ENCODE measurements around the gene VPS72. TPM values are rescaled to one million over a fixed set of nuclear protein-coding genes. Genes with fewer than 3 reads are reported as not detected.

VPS72 gene
- polyA plus RNA-seq, 1 of the 3 experiments (the other 2 are of a cell fraction): 80.2 TPM

DNA sequence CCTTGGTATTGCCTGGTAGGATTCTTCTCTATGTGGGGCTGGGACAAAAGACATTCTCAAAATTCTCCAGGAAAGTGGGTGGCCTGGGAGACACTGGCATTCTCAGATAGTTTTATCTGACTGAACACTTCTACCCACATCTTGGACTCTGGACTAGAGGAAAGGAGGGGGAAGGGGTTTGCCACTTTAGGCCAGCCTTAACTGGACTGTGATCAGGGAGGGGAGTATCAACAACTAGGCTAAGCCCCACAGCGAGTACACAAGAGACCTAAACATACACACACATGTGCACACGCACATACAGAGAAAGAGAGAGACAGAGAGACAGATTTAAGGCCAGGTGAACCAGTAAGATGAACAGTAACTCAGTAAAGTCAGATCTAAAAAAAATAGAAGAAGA is 42.3 kb downstream of the VPS72 start:
- Histone ChIP-seq H3K9me2 (no peaks in the 10 kb centered on the region), H3K27ac (ENCODE audit: low read depth in 2 of 2, low read length in 1 of 2) (no peak overlapping the region), H2AFZ (ENCODE audit: low read depth) (no peak overlapping the region), H3K4me2 (no peak overlapping the region; the same call in 1 of the 2 replicates), H3F3A (replicated peaks; ENCODE audit: insufficient read depth) (no peaks in the 10 kb centered on the region), H3K27me3 (ENCODE audit: insufficient read depth) (no peaks in the 10 kb centered on the region), H3K79me2 (ENCODE audit: insufficient read depth) (no peaks in the 10 kb centered on the region), H3K4me3 (ENCODE audit: low read depth in 2 of 2, low read length in 1 of 2) (no peak overlapping the region), H3K4me1 (ENCODE audit: control insufficient read depth in 1 of 2, insufficient read depth in 2 of 2, low read depth in 1 of 2, low read length in 1 of 2) (peaks cover 0 to 21% of the 10 kb centered on the region in 2 experiments; a peak in 1 of 4 replicates), H3K9ac (no peak overlapping the region), H3K9me3 (no peaks in the 10 kb centered on the region), H3K36me3 (replicated peaks in 1 of 2; ENCODE audit: control insufficient read depth in 1 of 2, insufficient read depth in 2 of 2, low read length in 1 of 2) (no peaks in the 10 kb centered on the region), H4K20me1 (ENCODE audit: insufficient read depth) (no peaks in the 10 kb centered on the region)
- POLR2A ChIA-PET: no interaction called here
- CTCF ChIA-PET: interaction anchor here (2.1 to 6.8 kb wide), 2 partner anchors 8 to 48 kb away, joined by 12 to 40 read pairs; partner anchors contain the start of gene TNFAIP8L2
- 100% methylated on average over 2 of the region's 2 CpGs for WGBS (ENCODE audit: low lambda C conversion rate)
- no peak for DNase-seq
- no peak for TF ChIP-seq YY1 (IDR thresholded peaks at IDR 0.05; ENCODE audit: low read depth)
- no peak for TF ChIP-seq GATA2 (CRISPR knock-in tag; IDR thresholded peaks at IDR 0.05)
- TF ChIP-seq RFX5 (IDR thresholded peaks at IDR 0.05; ENCODE audit: low read length): no peak
- TF ChIP-seq REST (IDR thresholded peaks at IDR 0.05; ENCODE audit: low read depth, low read length): no peak
- no peak for TF ChIP-seq ZBTB33 (IDR thresholded peaks at IDR 0.05; ENCODE audit: borderline replicate concordance, low read depth)
- no peak for TF ChIP-seq TEAD4 (IDR thresholded peaks at IDR 0.05; ENCODE audit: borderline replicate concordance, insufficient read depth)
- TF ChIP-seq USF2 (IDR thresholded peaks at IDR 0.05; ENCODE audit: borderline replicate concordance, low read depth, low read length): no peak
- TF ChIP-seq SIN3A (IDR thresholded peaks at IDR 0.05; ENCODE audit: borderline replicate concordance, low read depth, low read length): no peak
- TF ChIP-seq FOXJ3 (CRISPR knock-in tag; IDR thresholded peaks at IDR 0.05): no peak
- TF ChIP-seq FOXM1 (IDR thresholded peaks at IDR 0.05; ENCODE audit: low read depth): no peak
- TF ChIP-seq GABPA (IDR thresholded peaks at IDR 0.05; ENCODE audit: low read depth): no peak
- TF ChIP-seq RXRA (IDR thresholded peaks at IDR 0.05; ENCODE audit: borderline replicate concordance, low read depth): no peak
- TF ChIP-seq FOSL2 (IDR thresholded peaks at IDR 0.05; ENCODE audit: borderline replicate concordance, low read depth): no peak
- TF ChIP-seq EZH2phosphoT487 (IDR thresholded peaks at IDR 0.05; ENCODE audit: borderline replicate concordance, low read depth): no peak
- TF ChIP-seq, protein P1, sequence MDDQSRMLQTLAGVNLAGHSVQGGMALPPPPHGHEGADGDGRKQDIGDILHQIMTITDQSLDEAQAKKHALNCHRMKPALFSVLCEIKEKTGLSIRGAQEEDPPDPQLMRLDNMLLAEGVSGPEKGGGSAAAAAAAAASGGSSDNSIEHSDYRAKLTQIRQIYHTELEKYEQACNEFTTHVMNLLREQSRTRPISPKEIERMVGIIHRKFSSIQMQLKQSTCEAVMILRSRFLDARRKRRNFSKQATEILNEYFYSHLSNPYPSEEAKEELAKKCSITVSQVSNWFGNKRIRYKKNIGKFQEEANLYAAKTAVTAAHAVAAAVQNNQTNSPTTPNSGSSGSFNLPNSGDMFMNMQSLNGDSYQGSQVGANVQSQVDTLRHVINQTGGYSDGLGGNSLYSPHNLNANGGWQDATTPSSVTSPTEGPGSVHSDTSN (IDR thresholded peaks at IDR 0.05): no peak

All from SK-N-SH (cell line).